Mesothelial cell of epicardium (in vitro differentiated cells): ENCODE data around the gene FLRT2. TPM values are rescaled to one million over a fixed set of nuclear protein-coding genes. Genes with fewer than 3 reads are reported as not detected.

Source experiments
- DNase-seq, 2 experiments: peaks; one replicate each; pipeline ENCODE4 v3.0.0; 2021; ENCODE audit warnings: low spot score in 2 of 2; ENCODE audit not compliant: unreplicated experiment in 2 of 2
- H3K27ac Mint-ChIP-seq: 2 replicates; pipeline ENCODE4 v1.8.0; 2021; ENCODE audit warnings: mixed read lengths
- H3K27me3 Mint-ChIP-seq: 2 replicates; pipeline ENCODE4 v1.8.0; 2021; ENCODE audit warnings: low read depth, mixed read lengths
- H3K36me3 Mint-ChIP-seq: 2 replicates; pipeline ENCODE4 v1.8.0; 2021; ENCODE audit warnings: mixed read lengths
- H3K4me1 Mint-ChIP-seq: 2 replicates; pipeline ENCODE4 v1.8.0; 2021; ENCODE audit warnings: mixed read lengths
- H3K4me3 Mint-ChIP-seq: 2 replicates; pipeline ENCODE4 v1.8.0; 2021; ENCODE audit warnings: mild to moderate bottlenecking, moderate library complexity, mixed read lengths
- H3K9me3 Mint-ChIP-seq: 2 replicates; pipeline ENCODE4 v1.8.0; 2021; ENCODE audit warnings: mixed read lengths
- total RNA-seq: library from RNA; stranded (reverse); gene quantifications from 3 replicates; pipeline ENCODE4 v1.2.1, GENCODE V29; 2021
- TF ChIP-seq, protein P1 (sequence below): fragments of 200-600 bp; sonication (generic); IDR thresholded peaks from one replicate; pipeline ENCODE4 v1.5.0; 2021; ENCODE audit warnings: antibody characterized with exemption; ENCODE audit not compliant: unreplicated experiment

The FLRT2 gene
- total RNA-seq, 1 donor from 2014 or later: 150 TPM

DNA sequence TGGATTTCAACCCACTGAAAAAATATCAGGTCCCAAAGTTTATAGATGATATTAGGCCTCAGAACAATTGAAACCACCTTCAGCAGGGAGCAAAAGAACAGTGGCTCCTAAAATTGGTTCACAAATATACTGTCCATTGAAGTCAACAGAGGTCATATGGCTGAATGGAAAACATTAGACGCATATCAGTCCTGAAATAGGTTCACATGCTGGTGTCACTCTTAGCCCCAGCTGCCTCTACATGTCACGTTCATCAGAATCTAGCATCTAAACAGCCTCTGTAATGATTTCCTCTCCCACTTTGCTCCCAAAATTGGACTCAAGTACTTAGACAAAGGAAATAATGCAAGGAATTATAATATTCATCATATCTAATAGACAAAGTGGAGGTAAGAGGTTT is 8.7 kb downstream of the FLRT2 start:
- Mint-ChIP-seq H3K27ac (peak overlapping the region; percentile 87), H3K36me3 (peaks cover 22% of the 10 kb centered on the region), H3K9me3 (no peaks in the 10 kb centered on the region), H3K27me3 (no peaks in the 10 kb centered on the region), H3K4me3 (peak overlapping the region; percentile 15), H3K4me1 (peaks cover 66% of the 10 kb centered on the region)
- DNase-seq: no peak
- TF ChIP-seq, protein P1, sequence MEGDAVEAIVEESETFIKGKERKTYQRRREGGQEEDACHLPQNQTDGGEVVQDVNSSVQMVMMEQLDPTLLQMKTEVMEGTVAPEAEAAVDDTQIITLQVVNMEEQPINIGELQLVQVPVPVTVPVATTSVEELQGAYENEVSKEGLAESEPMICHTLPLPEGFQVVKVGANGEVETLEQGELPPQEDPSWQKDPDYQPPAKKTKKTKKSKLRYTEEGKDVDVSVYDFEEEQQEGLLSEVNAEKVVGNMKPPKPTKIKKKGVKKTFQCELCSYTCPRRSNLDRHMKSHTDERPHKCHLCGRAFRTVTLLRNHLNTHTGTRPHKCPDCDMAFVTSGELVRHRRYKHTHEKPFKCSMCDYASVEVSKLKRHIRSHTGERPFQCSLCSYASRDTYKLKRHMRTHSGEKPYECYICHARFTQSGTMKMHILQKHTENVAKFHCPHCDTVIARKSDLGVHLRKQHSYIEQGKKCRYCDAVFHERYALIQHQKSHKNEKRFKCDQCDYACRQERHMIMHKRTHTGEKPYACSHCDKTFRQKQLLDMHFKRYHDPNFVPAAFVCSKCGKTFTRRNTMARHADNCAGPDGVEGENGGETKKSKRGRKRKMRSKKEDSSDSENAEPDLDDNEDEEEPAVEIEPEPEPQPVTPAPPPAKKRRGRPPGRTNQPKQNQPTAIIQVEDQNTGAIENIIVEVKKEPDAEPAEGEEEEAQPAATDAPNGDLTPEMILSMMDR: no peak

DNA sequence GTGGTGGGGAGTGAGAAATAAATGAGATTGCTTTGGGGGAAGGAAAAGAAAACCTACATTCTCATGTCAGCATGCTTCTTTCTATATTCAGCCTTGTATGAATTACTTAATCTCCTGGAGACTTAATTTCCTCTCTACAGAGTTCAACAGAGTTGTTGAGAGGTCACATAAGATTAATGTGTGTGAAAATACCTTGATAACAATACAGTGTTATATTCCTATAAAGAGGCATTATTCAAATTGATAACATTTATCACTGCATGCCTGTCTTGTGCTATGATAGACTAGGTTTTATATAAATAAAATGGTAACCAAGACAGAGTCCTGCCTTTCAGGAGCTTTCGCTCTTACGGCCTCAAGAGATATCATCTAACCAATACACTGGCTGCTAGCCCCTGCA is 9.6 kb downstream of the FLRT2 start:
- H3K27me3 Mint-ChIP-seq: no peaks in the 10 kb centered on the region
- peaks cover 29% of the 10 kb centered on the region for H3K36me3 Mint-ChIP-seq
- H3K4me1 Mint-ChIP-seq: peaks cover 63% of the 10 kb centered on the region
- TF ChIP-seq, protein P1: no peak
- peak overlapping the region; percentile 16 for H3K27ac Mint-ChIP-seq
- no peak for DNase-seq
- H3K4me3 Mint-ChIP-seq: no peak overlapping the region
- H3K9me3 Mint-ChIP-seq: no peaks in the 10 kb centered on the region

DNA sequence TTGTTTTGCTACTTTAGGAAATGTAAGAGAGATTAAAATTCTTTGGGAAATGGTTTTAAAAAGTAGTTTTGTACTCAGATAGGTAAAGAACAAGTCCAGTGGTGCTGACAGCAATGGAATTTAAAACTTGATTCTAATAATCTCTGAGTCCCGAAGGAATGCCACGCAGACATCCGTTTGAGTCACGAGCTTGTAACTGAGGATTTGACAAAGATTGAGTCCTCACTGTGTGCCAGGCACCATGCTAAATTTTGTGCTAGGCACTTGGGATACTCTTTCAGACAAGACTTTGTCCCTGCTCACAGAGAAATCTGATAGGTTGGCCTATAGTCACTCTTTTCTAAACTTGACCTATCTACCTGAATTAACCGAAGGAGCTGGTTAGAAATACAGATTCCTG is 12.7 kb downstream of the FLRT2 start:
- Mint-ChIP-seq H3K4me1 (peaks cover 36% of the 10 kb centered on the region), H3K9me3 (peaks cover 4% of the 10 kb centered on the region), H3K4me3 (no peak overlapping the region), H3K36me3 (peaks cover 56% of the 10 kb centered on the region), H3K27me3 (no peaks in the 10 kb centered on the region), H3K27ac (no peak overlapping the region)
- TF ChIP-seq, protein P1: no peak
- DNase-seq: no peak

DNA sequence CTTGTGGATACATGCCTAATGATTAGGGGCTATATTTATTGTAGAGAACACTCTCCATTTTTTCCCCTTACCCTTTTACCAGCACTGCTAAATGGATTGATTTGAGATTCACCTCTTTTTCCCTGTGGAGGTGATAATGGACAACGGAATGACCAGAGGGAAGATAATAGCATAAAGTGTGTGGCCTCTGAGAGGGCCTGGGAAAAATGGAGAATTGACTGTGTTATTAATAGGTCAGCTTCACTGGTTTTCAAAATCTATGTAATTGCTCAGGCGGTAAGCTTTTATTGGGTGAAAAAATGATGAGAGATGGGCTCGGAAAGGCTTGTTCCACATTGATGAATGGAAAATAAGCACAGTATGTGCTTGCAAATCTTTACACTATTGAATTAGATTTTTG is 15.8 kb downstream of the FLRT2 start:
- no peak overlapping the region for H3K4me3 Mint-ChIP-seq
- no peak overlapping the region for H3K27ac Mint-ChIP-seq
- peaks cover 77% of the 10 kb centered on the region for H3K36me3 Mint-ChIP-seq
- H3K27me3 Mint-ChIP-seq: no peaks in the 10 kb centered on the region
- TF ChIP-seq, protein P1: no peak
- peaks cover 8% of the 10 kb centered on the region for H3K9me3 Mint-ChIP-seq
- no peak for DNase-seq
- peaks cover 11% of the 10 kb centered on the region for H3K4me1 Mint-ChIP-seq

DNA sequence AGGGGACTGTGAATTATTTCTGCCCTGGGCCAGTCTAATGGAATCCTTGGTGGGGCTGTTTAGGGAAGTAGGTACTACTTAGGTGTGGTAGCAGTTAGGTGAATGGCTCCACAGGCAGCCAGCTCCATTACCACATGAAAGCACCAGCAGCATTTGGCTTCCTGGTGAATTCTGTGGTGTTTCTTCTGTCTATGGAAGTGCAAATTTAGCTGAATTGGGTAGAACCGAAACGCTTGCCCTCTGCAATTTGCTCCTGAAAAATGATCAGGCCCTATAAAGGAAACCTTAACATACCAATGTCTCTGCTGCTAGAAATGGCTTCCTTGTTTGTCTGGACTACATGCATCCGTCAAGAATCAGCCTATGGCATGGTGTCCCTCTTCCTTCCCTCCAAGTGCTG is 16.4 kb downstream of the FLRT2 start:
- Mint-ChIP-seq H3K27me3 (no peaks in the 10 kb centered on the region), H3K36me3 (peaks cover 72% of the 10 kb centered on the region), H3K27ac (no peak overlapping the region), H3K4me3 (no peak overlapping the region), H3K4me1 (peaks cover 7% of the 10 kb centered on the region), H3K9me3 (peaks cover 8% of the 10 kb centered on the region)
- no peak for DNase-seq
- TF ChIP-seq, protein P1: no peak

DNA sequence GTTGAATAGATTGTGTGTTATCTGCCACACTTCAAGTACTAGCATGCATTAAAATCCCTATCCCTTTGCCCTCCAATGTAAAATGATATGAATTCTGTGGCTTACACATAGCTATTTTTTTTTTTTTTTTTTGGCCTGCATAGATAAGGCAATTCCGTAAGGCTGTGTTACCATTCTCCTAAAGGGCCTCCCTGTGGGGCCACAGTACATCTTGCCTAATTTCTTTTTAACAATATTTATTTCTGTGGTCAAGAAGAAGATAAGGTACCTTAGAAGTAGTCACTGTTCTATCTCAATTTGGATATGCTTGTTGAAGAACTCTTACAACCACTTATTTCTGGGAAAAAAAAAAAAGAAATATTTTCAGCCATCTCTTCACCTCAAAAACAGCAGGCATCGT is 19.8 kb downstream of the FLRT2 start:
- Mint-ChIP-seq H3K27me3 (no peaks in the 10 kb centered on the region), H3K9me3 (peaks cover 8% of the 10 kb centered on the region), H3K4me3 (no peak overlapping the region), H3K36me3 (peaks cover 81% of the 10 kb centered on the region), H3K27ac (peak overlapping the region; percentile 56), H3K4me1 (peaks cover 7% of the 10 kb centered on the region)
- no peak for DNase-seq
- TF ChIP-seq, protein P1: no peak
